Keratinocyte (primary cell): Measurements from ENCODE around the gene WDR83. TPM values are rescaled to one million over a fixed set of nuclear protein-coding genes. Genes with fewer than 3 reads are reported as not detected.

Experiments
- DNase-seq: peaks from one replicate; pipeline ENCODE4 v3.0.0-alpha.2; 2011; ENCODE audit warnings: low read depth, missing footprints, low spot score
- FAIRE-seq: peaks from 2 replicates; lab custom pipeline; 2011; peaks lifted over from hg19 to GRCh38; lab: Jason Lieb, UNC
- H2AFZ ChIP-seq: 2 replicates; pipeline ENCODE4 v1.6.0; 2012; ENCODE audit warnings: low read length, control low read depth, inconsistent platforms; ENCODE audit not compliant: control insufficient read depth
- H3K27ac ChIP-seq: 2 replicates; pipeline ENCODE4 v1.5.1; 2011; ENCODE audit warnings: low read length; ENCODE audit not compliant: control insufficient read depth, insufficient read depth
- H3K27me3 ChIP-seq: 3 replicates; pipeline ENCODE4 v1.6.0; 2011; ENCODE audit warnings: low read length; ENCODE audit not compliant: control insufficient read depth, insufficient read depth; ENCODE audit errors: extremely low read depth
- H3K36me3 ChIP-seq, 2 experiments: 2 replicates in 1 of 2; 3 replicates in 1 of 2; pipeline ENCODE4 v1.5.1; 2011; ENCODE audit warnings: low read length in 2 of 2, mild to moderate bottlenecking in 1 of 2; ENCODE audit not compliant: control insufficient read depth in 2 of 2, insufficient read depth in 2 of 2; ENCODE audit errors: extremely low read depth in 1 of 2
- H3K4me1 ChIP-seq: 3 replicates; pipeline ENCODE4 v1.5.1; 2011; ENCODE audit warnings: low read length; ENCODE audit not compliant: control insufficient read depth, insufficient read depth; ENCODE audit errors: extremely low read depth
- H3K4me2 ChIP-seq: 3 replicates; pipeline ENCODE4 v1.6.0; 2011; ENCODE audit warnings: low read depth, low read length; ENCODE audit not compliant: control insufficient read depth, insufficient read depth; ENCODE audit errors: extremely low read depth
- H3K4me3 ChIP-seq, 3 experiments: fragments of 200-600 bp in 1 of 3; sonication (generic) in 1 of 3; 2 replicates in 2 of 3; 3 replicates in 1 of 3; pipeline ENCODE4 v1.5.1; 2011 to 2016; ENCODE audit warnings: low read length in 3 of 3, mild to moderate bottlenecking in 3 of 3, control low read depth in 2 of 3, inconsistent platforms in 1 of 3, low read depth in 1 of 3, mixed read lengths in 1 of 3, mixed run types in 1 of 3, moderate library complexity in 1 of 3; ENCODE audit not compliant: control insufficient read depth in 2 of 3, insufficient read depth in 2 of 3; ENCODE audit errors: extremely low read depth in 1 of 3
- H3K79me2 ChIP-seq: 2 replicates; pipeline ENCODE4 v1.6.0; 2012; ENCODE audit warnings: low read length; ENCODE audit not compliant: control insufficient read depth, insufficient read depth
- H3K9ac ChIP-seq: 3 replicates; pipeline ENCODE4 v1.6.0; 2011; ENCODE audit warnings: low read length; ENCODE audit not compliant: control insufficient read depth, insufficient read depth; ENCODE audit errors: extremely low read depth
- H3K9me1 ChIP-seq: 3 replicates; pipeline ENCODE4 v1.6.0; 2011; ENCODE audit warnings: low read length; ENCODE audit not compliant: control insufficient read depth, insufficient read depth; ENCODE audit errors: extremely low read depth
- H3K9me3 ChIP-seq: 2 replicates; pipeline ENCODE4 v1.5.1; 2012; ENCODE audit warnings: low read depth, low read length; ENCODE audit not compliant: control insufficient read depth
- H4K20me1 ChIP-seq: 3 replicates; pipeline ENCODE4 v1.6.0; 2011; ENCODE audit warnings: low read length; ENCODE audit not compliant: control insufficient read depth, insufficient read depth; ENCODE audit errors: extremely low read depth
- EZH2 ChIP-seq: IDR thresholded peaks from one replicate; pipeline ENCODE4 v1.6.1; 2012; ENCODE audit warnings: inconsistent platforms, mild to moderate bottlenecking, low read length, moderate library complexity
- dilution Hi-C: fragments of 300-500 bp; cut with MboI; formaldehyde crosslinking; loops from one replicate; pipeline ENCODE4 v1.7.0; 2020; ENCODE audit warnings: low sequenced_read_pairs; ENCODE audit not compliant: extremely low pct_ligation_motif_present
- polyA plus RNA-seq, 5 experiments: library from polyadenylated mRNA; depleted of rRNA in 3 of 5; stranded (reverse) in 3 of 5; stranded (forward) in 1 of 5; unstranded in 1 of 5; fragments of >200 nt; gene quantifications; 1 replicate in 1 of 5; 2 replicates in 3 of 5; 3 replicates in 1 of 5; pipeline versions ENCODE4 v1.2.1 to v1.2.3, GENCODE V29; 2011 to 2012; ENCODE audit warnings: missing spikeins in 2 of 5, low read depth in 1 of 5, low replicate concordance in 1 of 5
- TF ChIP-seq, protein P1 (sequence below), 3 experiments: IDR thresholded peaks in 1 of 3; conservative IDR thresholded peaks in 1 of 3; optimal IDR thresholded peaks in 1 of 3; 2 replicates in 2 of 3; 3 replicates in 1 of 3; pipeline versions ENCODE3 to v1.5.1; 2011; ENCODE audit warnings: low read length in 3 of 3, mild to moderate bottlenecking in 3 of 3, moderate library complexity in 2 of 3, control low read depth in 1 of 3, inconsistent platforms in 1 of 3; ENCODE audit not compliant: insufficient read depth in 2 of 3; ENCODE audit errors: extremely low read depth in 1 of 3

The WDR83 gene
- polyA plus RNA-seq, 1 donor (not counting 4 experiments of a cell fraction or from before 2014, with no cell fraction given): 3.8 TPM

DNA sequence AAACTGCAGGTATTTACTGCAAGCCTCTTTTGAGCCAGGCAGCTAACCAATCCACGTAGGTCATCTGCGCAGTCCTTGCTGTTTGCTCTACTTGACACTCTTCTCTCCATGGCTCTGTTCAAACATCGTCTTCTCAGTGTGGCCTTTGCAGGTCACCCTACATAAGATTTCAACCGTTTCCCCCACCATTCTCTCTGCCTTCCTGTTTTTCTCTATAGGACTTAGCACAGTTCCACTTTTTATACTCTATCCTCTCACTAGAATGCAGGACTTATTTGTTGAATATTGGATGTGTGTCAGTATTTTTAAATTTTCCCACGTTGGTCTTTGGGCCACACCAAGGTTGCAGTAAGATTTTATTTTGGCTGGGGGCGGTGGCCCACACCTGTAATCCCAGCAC is 31.5 kb downstream of the WDR83 start:
- H3K9me1 ChIP-seq: peaks cover 4% of the 10 kb centered on the region
- dilution Hi-C loops: no loop called here
- FAIRE-seq (no peak), DNase-seq (no peak)
- no peak overlapping the region for H3K4me3 ChIP-seq
- peaks cover 19 to 32% of the 10 kb centered on the region in 2 experiments for H3K36me3 ChIP-seq
- H3K9me3 ChIP-seq: no peaks in the 10 kb centered on the region
- peaks cover 4% of the 10 kb centered on the region for H3K79me2 ChIP-seq
- H4K20me1 ChIP-seq: no peaks in the 10 kb centered on the region
- H3K9ac ChIP-seq: no peak overlapping the region
- no peak overlapping the region for H2AFZ ChIP-seq
- no peak overlapping the region for H3K27ac ChIP-seq
- no peak overlapping the region for H3K4me2 ChIP-seq
- H3K27me3 ChIP-seq: no peaks in the 10 kb centered on the region
- peaks cover 6% of the 10 kb centered on the region for H3K4me1 ChIP-seq
- TF ChIP-seq EZH2: no peak
- TF ChIP-seq, protein P1, sequence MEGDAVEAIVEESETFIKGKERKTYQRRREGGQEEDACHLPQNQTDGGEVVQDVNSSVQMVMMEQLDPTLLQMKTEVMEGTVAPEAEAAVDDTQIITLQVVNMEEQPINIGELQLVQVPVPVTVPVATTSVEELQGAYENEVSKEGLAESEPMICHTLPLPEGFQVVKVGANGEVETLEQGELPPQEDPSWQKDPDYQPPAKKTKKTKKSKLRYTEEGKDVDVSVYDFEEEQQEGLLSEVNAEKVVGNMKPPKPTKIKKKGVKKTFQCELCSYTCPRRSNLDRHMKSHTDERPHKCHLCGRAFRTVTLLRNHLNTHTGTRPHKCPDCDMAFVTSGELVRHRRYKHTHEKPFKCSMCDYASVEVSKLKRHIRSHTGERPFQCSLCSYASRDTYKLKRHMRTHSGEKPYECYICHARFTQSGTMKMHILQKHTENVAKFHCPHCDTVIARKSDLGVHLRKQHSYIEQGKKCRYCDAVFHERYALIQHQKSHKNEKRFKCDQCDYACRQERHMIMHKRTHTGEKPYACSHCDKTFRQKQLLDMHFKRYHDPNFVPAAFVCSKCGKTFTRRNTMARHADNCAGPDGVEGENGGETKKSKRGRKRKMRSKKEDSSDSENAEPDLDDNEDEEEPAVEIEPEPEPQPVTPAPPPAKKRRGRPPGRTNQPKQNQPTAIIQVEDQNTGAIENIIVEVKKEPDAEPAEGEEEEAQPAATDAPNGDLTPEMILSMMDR (optimal IDR thresholded peaks at IDR 0.05 in 1 of 3, IDR thresholded peaks at IDR 0.05 in 1 of 3, conservative IDR thresholded peaks at IDR 0.05 in 1 of 3; ENCODE audit: extremely low read depth in 1 of 3, insufficient read depth in 2 of 3, low read length in 3 of 3): no peak

GRCh38 chr19:12701596-12702282 is 35.1 kb downstream of the WDR83 start:
- H3K27ac ChIP-seq: no peak overlapping the region
- H3K4me1 ChIP-seq: no peaks in the 10 kb centered on the region
- H3K4me3 ChIP-seq: no peak overlapping the region
- dilution Hi-C loops: no loop called here
- no peak overlapping the region for H3K4me2 ChIP-seq
- TF ChIP-seq, protein P1 (optimal IDR thresholded peaks at IDR 0.05 in 1 of 3, IDR thresholded peaks at IDR 0.05 in 1 of 3, conservative IDR thresholded peaks at IDR 0.05 in 1 of 3; ENCODE audit: extremely low read depth in 1 of 3, insufficient read depth in 2 of 3, low read length in 3 of 3): no peak
- TF ChIP-seq EZH2: no peak
- H4K20me1 ChIP-seq: no peaks in the 10 kb centered on the region
- DNase-seq: no peak
- peaks cover 50 to 52% of the 10 kb centered on the region in 2 experiments for H3K36me3 ChIP-seq
- FAIRE-seq: no peak
- H3K9ac ChIP-seq: no peak overlapping the region
- no peaks in the 10 kb centered on the region for H3K27me3 ChIP-seq
- no peak overlapping the region for H2AFZ ChIP-seq
- no peaks in the 10 kb centered on the region for H3K9me3 ChIP-seq
- H3K9me1 ChIP-seq: no peaks in the 10 kb centered on the region
- H3K79me2 ChIP-seq: peaks cover 6% of the 10 kb centered on the region
